GM21717 (cell line): ENCODE data around the gene KCTD1.

ENCODE experiments used
- ATAC-seq: cut with Tn5 transposase; IDR thresholded peaks from one replicate; pipeline ENCODE4 v1.9.1; 2021; ENCODE audit warnings: mild to moderate bottlenecking, moderate library complexity; ENCODE audit not compliant: unreplicated experiment

The KCTD1 gene

GRCh38 chr18:26549263-26550094 lies 1.1 kb upstream of the KCTD1 start:
- ATAC-seq, result no peak

GRCh38 chr18:26547646-26548414 lies 523 bp downstream of the KCTD1 start:
- peak; percentile 60 for ATAC-seq

- no peak for ATAC-seq
Observed at GRCh38 chr18:26546875-26547645, 1.3 kb downstream of the KCTD1 start.

- ATAC-seq, result no peak
Observed at GRCh38 chr18:26546170-26546874, 2.0 kb downstream of the KCTD1 start.

- no peak for ATAC-seq
Observed at GRCh38 chr18:26545335-26546123, 2.8 kb downstream of the KCTD1 start.

GRCh38 chr18:26544451-26544850 lies 3.9 kb downstream of the KCTD1 start:
- no peak for ATAC-seq

GRCh38 chr18:26543373-26543772 lies 5.0 kb downstream of the KCTD1 start:
- ATAC-seq, result no peak

GRCh38 chr18:26540043-26540628 lies 8.2 kb downstream of the KCTD1 start:
- ATAC-seq, result no peak

GRCh38 chr18:26538524-26538923 lies 9.8 kb downstream of the KCTD1 start:
- ATAC-seq, result no peak

- ATAC-seq, result no peak
Observed at GRCh38 chr18:26536664-26537063, 11.7 kb downstream of the KCTD1 start.

- no peak for ATAC-seq
Observed at GRCh38 chr18:26536032-26536431, 12.3 kb downstream of the KCTD1 start.

- ATAC-seq, result no peak
Observed at GRCh38 chr18:26535630-26536029, 12.7 kb downstream of the KCTD1 start.

- ATAC-seq, result no peak
Observed at GRCh38 chr18:26532367-26533340, 15.7 kb downstream of the KCTD1 start.

- ATAC-seq, result no peak
Observed at GRCh38 chr18:26531605-26532298, 16.6 kb downstream of the KCTD1 start.

GRCh38 chr18:26526966-26527234 lies 21.5 kb downstream of the KCTD1 start:
- ATAC-seq, result no peak

GRCh38 chr18:26526128-26526965 lies 22.0 kb downstream of the KCTD1 start:
- no peak for ATAC-seq
